Right atrium auricular region (tissue), 2 donors: ENCODE results near the gene CLEC2A. TPM values are rescaled to one million over a fixed set of nuclear protein-coding genes. Genes with fewer than 3 reads are reported as not detected.
"Not testable (repeated sequence)": the region's sequence is repeated elsewhere in the genome, so short reads cannot be mapped to it uniquely, and the experiment has no call there.

Experiments
- DNase-seq: peaks from one replicate; pipeline ENCODE4 v3.0.0-alpha.2; 2019; ENCODE audit warnings: low spot score
- H3K27ac ChIP-seq, 2 donors: fragments of 200-600 bp; sonication (generic); 1 replicate in 1 of 2; 2 replicates in 1 of 2; pipeline ENCODE4 v1.5.1; 2016 to 2019
- H3K27me3 ChIP-seq, 2 donors: fragments of 200-600 bp; sonication (generic); one replicate each; pipeline versions ENCODE4 v1.5.1 to v1.6.0; 2017 to 2019
- H3K36me3 ChIP-seq: fragments of 200-600 bp; sonication (generic); one replicate; pipeline ENCODE4 v1.5.1; 2016
- H3K4me1 ChIP-seq, 2 donors: fragments of 200-600 bp; sonication (generic); one replicate each; pipeline versions ENCODE4 v1.5.1 to v1.6.0; 2017 to 2019
- H3K4me3 ChIP-seq, 2 donors: fragments of 200-600 bp; sonication (generic); 1 replicate in 1 of 2; 2 replicates in 1 of 2; pipeline ENCODE4 v1.5.1; 2017 to 2019; ENCODE audit warnings: mild to moderate bottlenecking in 1 of 2, moderate library complexity in 1 of 2
- H3K9me3 ChIP-seq, 2 donors: fragments of 200-600 bp; sonication (generic); one replicate each; pipeline ENCODE4 v1.5.1; 2019
- CTCF ChIP-seq, 2 donors: fragments of 200-600 bp; sonication (generic); IDR thresholded peaks; one replicate each; pipeline ENCODE4 v1.5.1; 2019; ENCODE audit warnings: antibody characterized with exemption in 2 of 2
- total RNA-seq, 2 donors: library from RNA; depleted of rRNA; stranded (reverse); fragments of >200 nt; gene quantifications; one replicate each; pipeline ENCODE4 v1.1.0, GENCODE V29; 2016

CLEC2A gene
- total RNA-seq, 2 donors from 2014 or later: not detected

GRCh38 chr12:9971181-9971580 lies 39.0 kb upstream of the CLEC2A start, which contains the start of gene CLEC12A:
TSS of gene CLEC12A (plus strand) at chr12:9971409. CDS start at chr12:9971597, 188 bp downstream.
- TF ChIP-seq CTCF (IDR thresholded peaks at IDR 0.05): no peak

GRCh38 chr12:9969673-9970072 lies 37.5 kb upstream of the CLEC2A start:
- no peak for TF ChIP-seq CTCF (IDR thresholded peaks at IDR 0.05)
- Histone ChIP-seq H3K4me1 (no peaks in the 10 kb centered on the region), H3K27ac (no peak overlapping the region), H3K36me3 (no peaks in the 10 kb centered on the region), H3K27me3 (no peaks in the 10 kb centered on the region), H3K9me3 (no peaks in the 10 kb centered on the region), H3K4me3 (no peak overlapping the region)
- no peak for DNase-seq

More at GRCh38 chr12:9971181-9971580, 39.0 kb upstream of the CLEC2A start, which contains the start of gene CLEC12A:
- Histone ChIP-seq H3K4me3 (no peak within 1 kb of the TSS), H3K36me3 (no peaks in the 10 kb centered on the region), H3K4me1 (no peaks in the 10 kb centered on the region), H3K9me3 (no peaks in the 10 kb centered on the region), H3K27me3 (no peaks in the 10 kb centered on the region), H3K27ac (no peak within 1 kb of the TSS)
- no peak for DNase-seq

GRCh38 chr12:9961901-9962300 lies 29.7 kb upstream of the CLEC2A start:
- Histone ChIP-seq H3K4me1 (no peaks in the 10 kb centered on the region), H3K9me3 (no peaks in the 10 kb centered on the region), H3K27ac (no peak overlapping the region), H3K27me3 (no peaks in the 10 kb centered on the region), H3K4me3 (no peak overlapping the region), H3K36me3 (no peaks in the 10 kb centered on the region)
- no peak for DNase-seq
- no peak for TF ChIP-seq CTCF (IDR thresholded peaks at IDR 0.05)

- Histone ChIP-seq H3K36me3 (no peaks in the 10 kb centered on the region), H3K4me1 (no peaks in the 10 kb centered on the region), H3K4me3 (no peak overlapping the region), H3K27me3 (no peaks in the 10 kb centered on the region), H3K27ac (no peak overlapping the region), H3K9me3 (no peaks in the 10 kb centered on the region)
- TF ChIP-seq CTCF (IDR thresholded peaks at IDR 0.05): no peak
- DNase-seq: no peak
Measured at GRCh38 chr12:9961106-9961505, 28.9 kb upstream of the CLEC2A start.

GRCh38 chr12:9960590-9960989 lies 28.4 kb upstream of the CLEC2A start:
- Histone ChIP-seq H3K9me3 (no peaks in the 10 kb centered on the region), H3K36me3 (no peaks in the 10 kb centered on the region), H3K27me3 (no peaks in the 10 kb centered on the region), H3K27ac (no peak overlapping the region), H3K4me1 (no peaks in the 10 kb centered on the region), H3K4me3 (no peak overlapping the region)
- TF ChIP-seq CTCF (IDR thresholded peaks at IDR 0.05): no peak
- DNase-seq: no peak

GRCh38 chr12:9957834-9958233 lies 25.7 kb upstream of the CLEC2A start:
- no peak overlapping the region for H3K27ac ChIP-seq
- no peak for DNase-seq
- no peaks in the 10 kb centered on the region for H3K4me1 ChIP-seq
- H3K36me3 ChIP-seq: no peaks in the 10 kb centered on the region
- no peak for TF ChIP-seq CTCF (IDR thresholded peaks at IDR 0.05)
- H3K27me3 ChIP-seq: no peaks in the 10 kb centered on the region
- no peaks in the 10 kb centered on the region for H3K9me3 ChIP-seq
- H3K4me3 ChIP-seq: no peak overlapping the region

GRCh38 chr12:9952954-9953729 lies 21.0 kb upstream of the CLEC2A start:
- H3K4me1 ChIP-seq, DNase-seq, H3K27me3 ChIP-seq, H3K36me3 ChIP-seq, H3K9me3 ChIP-seq, H3K27ac ChIP-seq, H3K4me3 ChIP-seq: not testable (repeated sequence)
